Thoracic aorta (tissue), 2 donors: ENCODE measurements around the gene LMTK3. TPM values are rescaled to one million over a fixed set of nuclear protein-coding genes. Genes with fewer than 3 reads are reported as not detected.

ENCODE experiments used
- ATAC-seq: fragments of 150-250 bp; one replicate; pipeline ENCODE4 v1.8.0; 2017; ENCODE audit warnings: low read depth; ENCODE audit not compliant: insufficient number of reproducible peaks, low FRiP score
- DNase-seq: peaks from one replicate; pipeline ENCODE4 v3.0.0-alpha.2; 2020; ENCODE audit warnings: low spot score
- H3K27ac ChIP-seq, 2 donors: fragments of 200-600 bp; sonication (generic); 1 replicate in 1 of 2; 2 replicates in 1 of 2; pipeline ENCODE4 v1.5.1; 2016; ENCODE audit warnings: mild to moderate bottlenecking in 2 of 2, moderate library complexity in 2 of 2
- H3K27me3 ChIP-seq: fragments of 200-600 bp; sonication (generic); replicated peaks from 2 replicates; pipeline ENCODE4 v1.6.0; 2016; ENCODE audit warnings: mild to moderate bottlenecking; ENCODE audit not compliant: insufficient read depth
- H3K36me3 ChIP-seq: fragments of 200-600 bp; sonication (generic); one replicate; pipeline ENCODE4 v1.5.1; 2016
- H3K4me1 ChIP-seq, 2 donors: fragments of 200-600 bp; sonication (generic); 1 replicate in 1 of 2; 2 replicates in 1 of 2; pipeline versions ENCODE4 v1.5.1 to v1.6.0; 2016; ENCODE audit warnings: low read depth in 2 of 2, mild to moderate bottlenecking in 1 of 2; ENCODE audit not compliant: control insufficient read depth in 1 of 2
- H3K4me3 ChIP-seq: fragments of 200-600 bp; sonication (generic); 2 replicates; pipeline ENCODE4 v1.5.1; 2016; ENCODE audit warnings: mild to moderate bottlenecking
- H3K9me3 ChIP-seq: fragments of 200-600 bp; sonication (generic); 2 replicates; pipeline ENCODE4 v1.5.1; 2016
- total RNA-seq, 2 donors: library from RNA; depleted of rRNA; stranded (reverse); fragments of >200 nt; gene quantifications; one replicate each; pipeline versions ENCODE4 v1.1.0 to v1.2.3, GENCODE V29; 2016
- TF ChIP-seq, protein P1 (sequence below): fragments of 200-600 bp; sonication (generic); IDR thresholded peaks from one replicate; pipeline ENCODE4 v1.5.1; 2019; ENCODE audit warnings: antibody characterized with exemption

LMTK3 gene
- total RNA-seq, 2 donors from 2014 or later = 0.41 to 4.5 TPM

DNA sequence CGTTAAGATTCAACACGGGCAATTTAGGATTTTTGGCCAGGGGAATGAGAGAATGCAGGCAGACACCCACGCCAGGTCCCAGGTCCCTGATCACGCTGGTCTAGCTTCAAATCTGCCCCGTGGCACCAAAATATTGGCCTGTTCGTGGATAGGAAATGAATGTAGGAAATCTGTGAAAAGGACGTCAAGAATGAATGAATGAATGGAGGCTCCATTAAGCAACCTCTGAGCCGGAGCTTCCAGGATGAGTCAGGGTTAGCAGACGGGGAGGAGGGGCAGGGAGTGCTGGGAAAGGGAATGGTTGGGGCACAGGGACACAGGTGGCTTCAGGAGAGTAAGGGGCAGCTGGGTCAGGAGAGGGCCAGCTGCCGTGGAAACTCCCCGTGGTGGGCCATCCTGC lies 44.5 kb upstream of the LMTK3 start:
- Histone ChIP-seq H3K36me3 (no peaks in the 10 kb centered on the region), H3K27ac (no peak overlapping the region), H3K27me3 (no peaks in the 10 kb centered on the region), H3K4me3 (no peak overlapping the region), H3K9me3 (no peaks in the 10 kb centered on the region), H3K4me1 (no peaks in the 10 kb centered on the region)
- ATAC-seq = no peak
- no peak for DNase-seq
- TF ChIP-seq, protein P1, sequence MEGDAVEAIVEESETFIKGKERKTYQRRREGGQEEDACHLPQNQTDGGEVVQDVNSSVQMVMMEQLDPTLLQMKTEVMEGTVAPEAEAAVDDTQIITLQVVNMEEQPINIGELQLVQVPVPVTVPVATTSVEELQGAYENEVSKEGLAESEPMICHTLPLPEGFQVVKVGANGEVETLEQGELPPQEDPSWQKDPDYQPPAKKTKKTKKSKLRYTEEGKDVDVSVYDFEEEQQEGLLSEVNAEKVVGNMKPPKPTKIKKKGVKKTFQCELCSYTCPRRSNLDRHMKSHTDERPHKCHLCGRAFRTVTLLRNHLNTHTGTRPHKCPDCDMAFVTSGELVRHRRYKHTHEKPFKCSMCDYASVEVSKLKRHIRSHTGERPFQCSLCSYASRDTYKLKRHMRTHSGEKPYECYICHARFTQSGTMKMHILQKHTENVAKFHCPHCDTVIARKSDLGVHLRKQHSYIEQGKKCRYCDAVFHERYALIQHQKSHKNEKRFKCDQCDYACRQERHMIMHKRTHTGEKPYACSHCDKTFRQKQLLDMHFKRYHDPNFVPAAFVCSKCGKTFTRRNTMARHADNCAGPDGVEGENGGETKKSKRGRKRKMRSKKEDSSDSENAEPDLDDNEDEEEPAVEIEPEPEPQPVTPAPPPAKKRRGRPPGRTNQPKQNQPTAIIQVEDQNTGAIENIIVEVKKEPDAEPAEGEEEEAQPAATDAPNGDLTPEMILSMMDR = no peak

DNA sequence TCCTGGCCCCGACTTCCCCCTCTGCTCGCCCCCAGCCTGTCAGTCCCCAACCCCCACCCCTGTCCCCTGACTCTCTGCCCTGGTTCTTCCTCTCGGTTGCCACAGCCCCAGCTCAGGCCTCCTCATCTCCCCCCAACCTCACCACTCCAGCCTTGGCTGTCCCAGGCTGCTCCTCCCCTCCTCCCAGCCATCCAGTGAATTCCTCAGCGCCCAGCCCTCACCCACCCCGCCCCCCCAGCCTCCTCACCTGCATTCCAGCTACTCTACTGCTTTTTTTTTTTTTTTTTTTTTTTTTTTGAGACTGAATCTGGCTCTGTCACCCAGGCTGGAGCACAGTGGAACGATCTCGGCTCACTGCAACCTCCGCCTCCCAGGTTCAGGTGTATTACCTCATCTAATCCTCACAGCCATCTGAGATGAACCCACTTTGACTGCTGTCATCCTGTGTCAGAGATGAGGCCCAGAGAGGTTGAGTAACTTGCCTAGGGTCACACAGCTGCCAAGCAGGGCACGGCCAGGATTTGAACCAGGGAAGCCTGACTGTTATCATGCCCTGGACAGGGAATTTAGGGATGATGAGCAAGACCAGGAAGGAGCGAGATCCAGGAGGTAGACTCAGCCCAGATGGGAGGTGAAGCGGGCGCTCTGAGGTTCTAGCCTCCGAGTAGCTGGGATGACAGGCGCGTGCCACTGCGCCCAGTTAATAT lies 42.9 kb upstream of the LMTK3 start:
- ATAC-seq (no peak), DNase-seq (no peak)
- Histone ChIP-seq H3K27ac (no peak overlapping the region), H3K9me3 (no peaks in the 10 kb centered on the region), H3K27me3 (no peaks in the 10 kb centered on the region), H3K36me3 (no peaks in the 10 kb centered on the region), H3K4me3 (no peak overlapping the region), H3K4me1 (no peaks in the 10 kb centered on the region)
- TF ChIP-seq, protein P1 = no peak

DNA sequence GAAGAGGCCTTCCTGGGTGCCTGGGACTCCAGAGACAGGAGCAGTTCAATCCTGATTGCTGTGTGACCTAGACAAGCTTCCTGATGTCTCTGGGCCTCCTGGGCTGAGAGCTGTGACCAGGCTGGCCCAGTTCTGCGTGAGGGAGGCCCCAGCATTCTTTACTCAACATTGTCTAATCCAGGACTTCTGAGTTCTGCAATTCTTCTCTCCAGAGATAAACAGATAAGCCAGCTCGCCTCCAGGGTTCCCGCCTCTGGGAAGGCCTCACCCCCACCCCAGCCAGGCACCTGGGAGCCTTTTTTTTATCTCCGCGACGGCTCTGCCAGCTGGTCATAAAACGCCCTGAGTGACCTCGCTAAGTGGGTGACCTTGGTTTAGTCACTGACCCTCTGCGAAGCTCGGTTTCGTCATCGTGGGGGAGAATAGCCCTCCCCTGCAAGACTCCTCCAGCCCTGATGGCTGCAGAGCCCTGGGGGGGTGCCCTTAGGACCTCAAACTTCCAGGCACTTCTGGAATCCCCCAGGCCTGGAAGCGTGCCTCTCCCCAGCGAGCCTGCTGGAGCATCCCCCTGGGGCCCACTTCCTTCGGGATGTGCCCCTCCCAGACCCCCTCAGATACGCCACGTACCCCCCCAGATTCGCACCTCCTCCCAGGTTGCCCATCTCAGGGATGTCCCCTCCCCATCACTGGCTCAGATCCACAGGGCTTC lies 42.2 kb upstream of the LMTK3 start:
- no peaks in the 10 kb centered on the region for H3K4me1 ChIP-seq
- TF ChIP-seq, protein P1 = no peak
- no peak overlapping the region for H3K4me3 ChIP-seq
- no peak for DNase-seq
- no peak for ATAC-seq
- H3K9me3 ChIP-seq = no peaks in the 10 kb centered on the region
- H3K27me3 ChIP-seq = no peaks in the 10 kb centered on the region
- no peaks in the 10 kb centered on the region for H3K36me3 ChIP-seq
- no peak overlapping the region for H3K27ac ChIP-seq

DNA sequence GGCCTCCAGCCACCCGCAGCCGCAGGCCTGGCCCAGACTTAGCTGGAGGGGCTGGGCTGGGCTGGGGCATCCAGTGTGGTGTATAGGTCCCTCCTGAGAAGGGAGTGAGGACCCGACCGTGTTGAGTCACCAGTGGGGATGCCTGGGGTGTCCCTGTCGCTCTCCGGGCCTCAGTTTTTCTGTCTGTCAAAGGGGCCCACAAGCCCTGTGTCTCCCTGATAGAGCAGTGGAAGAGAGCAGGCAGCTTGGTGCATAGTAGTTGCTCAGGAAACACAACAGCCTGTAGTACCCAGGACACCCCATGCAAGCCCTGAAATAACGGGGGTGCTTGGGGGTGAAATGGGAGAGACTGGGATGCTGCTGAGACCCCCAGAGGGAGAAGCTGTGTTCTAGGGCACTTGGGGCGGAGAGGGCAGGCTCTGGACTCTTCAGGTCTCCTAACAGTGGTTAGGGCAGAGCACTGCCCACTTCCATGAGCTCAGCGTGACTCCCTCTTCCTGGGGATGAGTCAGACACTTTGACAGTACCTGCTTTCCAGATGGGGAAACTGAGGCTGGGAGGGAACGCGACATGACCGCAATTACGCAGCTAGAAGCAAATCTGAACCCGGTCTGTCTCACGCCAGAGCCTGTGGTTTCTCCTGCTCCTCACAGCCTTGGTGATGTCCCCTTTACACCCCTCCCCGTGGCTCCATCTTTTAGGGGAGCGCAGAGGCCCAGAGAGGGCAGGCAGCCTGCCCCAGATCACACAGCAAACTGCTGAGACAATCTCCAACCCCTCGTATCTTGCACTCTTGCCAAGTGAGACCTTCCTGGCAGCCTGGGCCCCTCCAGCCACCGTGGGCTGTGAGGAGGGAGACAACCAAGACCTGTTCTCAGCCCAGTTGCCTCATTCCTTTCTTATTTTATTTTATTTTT lies 41.0 kb upstream of the LMTK3 start:
- DNase-seq (no peak), ATAC-seq (no peak)
- Histone ChIP-seq H3K36me3 (no peaks in the 10 kb centered on the region), H3K27me3 (no peaks in the 10 kb centered on the region), H3K4me1 (no peaks in the 10 kb centered on the region), H3K27ac (no peak overlapping the region), H3K4me3 (no peak overlapping the region), H3K9me3 (no peaks in the 10 kb centered on the region)
- TF ChIP-seq, protein P1 = no peak
